Measurements from ENCODE around the gene TRUB1.

- TF ChIP-seq CTCF (IDR thresholded peaks at IDR 0.05) (no peak), EP300 (IDR thresholded peaks at IDR 0.05) (no peak)
Measured at GRCh38 chr10:114911801-114912469, 26.1 kb upstream of the TRUB1 start.

All from esophagus muscularis mucosa (tissue), 3 donors.